DMS114 treated with DMSO at 0.1 percent for 48 hours (cell line): Measurements from ENCODE around the gene BRME1.

ENCODE experiments used
- DNase-seq: peaks from one replicate; lab custom pipeline; 2025; ENCODE audit not compliant: unreplicated experiment; lab: John Stamatoyannopoulos, UW

The BRME1 gene

DNA sequence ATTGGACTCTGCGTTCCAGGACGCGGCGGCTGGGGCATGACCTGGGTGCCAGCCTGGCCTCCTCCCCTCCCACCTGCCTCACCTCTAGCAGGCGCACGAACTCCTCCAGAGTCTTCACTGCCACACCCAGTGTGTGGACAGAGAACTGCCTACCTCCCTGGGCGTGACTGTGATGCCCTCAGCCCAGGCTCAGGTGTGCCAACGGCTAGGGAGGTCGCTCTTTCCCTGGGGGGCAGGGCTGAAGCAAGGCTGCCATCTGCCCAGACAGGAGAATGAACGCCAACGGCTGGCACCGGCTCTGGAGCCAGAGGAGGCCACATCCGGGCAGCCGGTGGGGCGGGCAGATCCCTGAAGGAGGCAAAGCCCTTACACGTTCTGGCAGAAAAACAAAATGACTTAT is 17.6 kb downstream of the BRME1 start:
- no peak for DNase-seq

DNA sequence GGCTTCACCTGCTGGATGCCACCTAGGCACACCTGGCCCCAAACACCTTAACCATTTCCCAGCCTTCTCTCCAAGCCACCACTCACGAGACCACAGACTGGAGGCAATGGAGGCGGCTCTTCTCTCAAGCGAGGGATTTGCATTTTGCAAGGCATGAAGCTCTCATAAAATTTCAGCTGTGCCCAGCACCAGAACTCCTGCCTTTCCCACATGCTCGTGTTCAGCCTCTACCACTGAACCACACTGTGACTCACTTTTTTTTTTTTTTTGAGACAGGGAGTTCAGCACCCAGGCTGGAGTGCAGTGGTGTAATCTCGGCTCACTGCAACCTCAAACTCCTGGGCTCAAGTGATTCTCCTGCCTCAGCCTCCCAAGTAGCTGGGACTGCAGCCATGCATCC is 18.4 kb downstream of the BRME1 start:
- no peak for DNase-seq

DNA sequence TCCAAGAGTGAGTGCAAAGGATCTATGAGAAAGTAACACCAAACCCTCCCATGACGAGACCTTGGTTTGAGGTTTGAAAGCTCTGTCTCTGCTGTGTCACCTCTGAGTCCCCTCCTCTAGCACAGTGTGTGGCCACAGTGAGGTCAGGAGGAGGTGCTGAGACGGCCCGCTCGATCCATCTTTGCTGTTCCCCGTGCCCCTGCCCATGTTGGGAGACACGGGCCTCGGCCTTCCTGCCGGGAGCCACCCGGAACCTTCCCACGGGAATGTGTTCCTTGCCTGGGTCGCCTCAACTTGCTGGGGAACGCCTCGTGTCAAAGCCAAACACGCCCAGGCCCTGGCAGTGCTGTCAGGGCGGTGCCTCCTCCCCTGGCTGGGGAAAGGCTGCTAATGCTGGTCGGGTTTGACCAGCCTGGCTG is 18.9 kb downstream of the BRME1 start:
- no peak for DNase-seq

DNA sequence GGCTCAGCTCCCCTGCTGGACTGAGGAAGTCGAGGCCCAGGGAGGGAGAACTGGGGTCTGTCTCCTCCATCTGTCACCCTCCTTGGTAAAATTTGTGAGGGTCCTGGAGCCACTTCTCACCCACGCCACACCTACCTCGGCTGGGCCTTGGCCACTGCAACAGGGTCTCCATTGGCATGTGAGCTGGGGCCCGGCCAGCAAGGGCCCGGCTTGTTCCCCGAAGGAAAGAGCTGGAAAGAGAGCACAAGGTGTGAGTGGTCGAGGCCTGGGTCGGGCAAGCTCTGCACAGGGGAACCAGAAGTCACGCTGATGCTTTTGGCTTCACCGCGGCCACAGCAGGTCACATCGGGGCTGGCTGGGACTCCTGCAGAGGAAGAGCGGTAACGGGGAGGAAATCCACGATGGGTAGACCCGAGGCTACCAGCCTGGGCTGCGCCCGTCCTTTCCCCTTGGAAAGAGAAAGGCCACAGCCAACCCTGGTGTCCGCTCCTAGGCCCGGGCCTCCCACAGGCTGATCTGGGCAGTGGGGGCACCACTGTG is 20.0 kb downstream of the BRME1 start:
- DNase-seq: no peak

DNA sequence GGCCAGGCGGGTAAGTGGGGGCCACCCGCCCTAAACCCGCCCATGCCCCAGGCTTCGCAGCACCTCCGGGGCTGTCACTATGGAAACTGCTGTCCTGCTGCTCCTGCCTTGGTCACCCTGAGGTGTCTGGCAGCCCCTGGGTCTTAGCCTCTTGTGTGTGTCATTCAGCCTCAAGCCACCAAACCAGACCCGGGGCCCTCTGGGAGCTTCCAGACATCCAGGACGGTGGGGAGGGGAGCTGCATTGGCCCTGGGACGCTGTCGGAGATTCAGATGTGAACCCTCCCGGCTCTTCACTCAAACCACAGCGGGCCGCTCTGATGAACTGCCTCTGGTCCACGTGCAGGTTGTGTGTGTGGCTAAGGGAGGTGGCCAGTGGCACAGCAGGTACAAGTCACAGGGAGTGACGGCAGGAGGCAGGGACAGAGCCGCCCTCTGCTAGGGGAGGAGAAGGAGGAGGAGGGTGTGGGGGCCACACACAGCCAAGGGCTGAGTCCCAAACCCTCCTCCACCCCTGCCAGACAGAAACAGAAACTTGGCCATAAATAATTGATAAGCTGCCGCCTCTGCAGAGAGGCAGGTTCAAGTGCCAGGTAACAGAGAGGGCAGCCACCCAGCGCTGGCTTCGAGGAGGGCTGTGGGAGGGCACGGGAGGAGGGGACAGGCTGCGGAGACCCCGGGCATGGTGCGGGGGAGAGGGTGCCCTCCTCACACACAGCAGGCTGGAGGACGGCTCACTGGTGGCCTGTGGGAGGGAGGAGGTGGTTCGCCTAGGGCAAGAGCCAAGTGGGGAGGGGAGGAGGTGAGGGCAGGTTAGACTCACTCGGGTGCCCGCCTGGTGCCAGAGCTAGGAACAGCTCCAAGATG is 21.0 kb downstream of the BRME1 start:
- DNase-seq: no peak

DNA sequence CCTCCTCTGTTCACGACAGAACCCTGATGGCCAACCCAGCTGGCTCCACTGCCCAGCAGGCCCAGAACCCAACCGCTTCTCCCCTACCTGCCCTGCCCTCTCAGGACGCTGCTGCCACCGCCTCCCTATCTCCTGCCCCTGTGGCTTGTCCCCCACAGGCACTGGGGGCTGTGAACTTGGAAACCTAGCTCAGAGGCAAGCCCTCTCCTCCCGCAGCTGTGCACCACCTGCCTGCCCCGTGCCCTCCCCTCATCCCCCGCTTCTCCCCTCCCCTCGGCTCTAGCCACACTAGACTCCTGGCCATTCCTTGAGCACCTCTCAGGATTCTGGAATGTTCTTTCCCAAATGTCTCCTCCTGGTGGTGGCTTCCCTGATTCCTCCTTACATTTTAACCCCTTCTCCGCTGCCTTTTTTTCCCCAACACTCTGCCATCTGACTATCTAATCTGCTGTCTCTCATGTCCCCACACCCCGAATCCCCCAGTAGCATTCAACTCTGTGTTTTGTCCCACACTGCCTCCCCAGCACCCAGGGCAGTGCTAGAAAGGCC is 22.3 kb downstream of the BRME1 start:
- DNase-seq: no peak

DNA sequence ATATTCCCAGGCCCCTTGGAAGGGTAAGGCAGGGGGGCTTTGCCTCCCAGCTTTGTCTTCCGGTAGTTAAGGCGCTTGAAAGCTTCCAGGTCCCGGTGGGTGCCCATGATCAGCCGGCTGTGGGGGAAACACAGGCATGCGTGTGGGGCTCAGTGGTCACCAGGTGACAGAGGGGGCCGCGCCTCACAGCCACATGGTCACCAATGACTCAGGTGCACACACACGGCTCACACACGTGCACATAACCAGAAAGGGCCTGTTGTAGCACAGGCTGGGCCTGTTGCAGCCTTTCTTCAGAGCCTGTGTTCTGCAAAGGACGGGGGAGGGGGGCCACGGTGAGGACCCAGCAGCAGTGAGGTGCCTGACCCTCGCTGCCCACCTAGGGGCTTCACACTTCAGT is 23.1 kb downstream of the BRME1 start:
- no peak for DNase-seq

DNA sequence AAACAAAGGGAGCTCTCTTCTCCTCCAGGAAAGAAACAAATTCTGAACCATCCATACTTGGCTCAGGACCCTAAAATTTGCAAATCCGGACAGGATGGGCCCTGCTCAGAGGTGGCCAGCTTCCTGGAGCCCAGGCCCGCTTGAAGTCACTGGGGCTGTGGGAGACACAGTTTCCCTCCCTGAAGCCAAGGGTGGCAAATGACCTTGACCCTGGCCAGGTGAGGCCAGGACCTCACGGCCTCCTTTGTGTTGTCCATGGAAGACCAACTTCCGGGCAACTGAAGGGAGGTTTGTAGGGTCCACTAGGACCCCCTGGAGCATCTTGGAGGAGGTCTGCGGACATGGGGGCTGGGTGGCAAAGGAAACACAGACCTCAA is 23.5 kb downstream of the BRME1 start:
- no peak for DNase-seq

DNA sequence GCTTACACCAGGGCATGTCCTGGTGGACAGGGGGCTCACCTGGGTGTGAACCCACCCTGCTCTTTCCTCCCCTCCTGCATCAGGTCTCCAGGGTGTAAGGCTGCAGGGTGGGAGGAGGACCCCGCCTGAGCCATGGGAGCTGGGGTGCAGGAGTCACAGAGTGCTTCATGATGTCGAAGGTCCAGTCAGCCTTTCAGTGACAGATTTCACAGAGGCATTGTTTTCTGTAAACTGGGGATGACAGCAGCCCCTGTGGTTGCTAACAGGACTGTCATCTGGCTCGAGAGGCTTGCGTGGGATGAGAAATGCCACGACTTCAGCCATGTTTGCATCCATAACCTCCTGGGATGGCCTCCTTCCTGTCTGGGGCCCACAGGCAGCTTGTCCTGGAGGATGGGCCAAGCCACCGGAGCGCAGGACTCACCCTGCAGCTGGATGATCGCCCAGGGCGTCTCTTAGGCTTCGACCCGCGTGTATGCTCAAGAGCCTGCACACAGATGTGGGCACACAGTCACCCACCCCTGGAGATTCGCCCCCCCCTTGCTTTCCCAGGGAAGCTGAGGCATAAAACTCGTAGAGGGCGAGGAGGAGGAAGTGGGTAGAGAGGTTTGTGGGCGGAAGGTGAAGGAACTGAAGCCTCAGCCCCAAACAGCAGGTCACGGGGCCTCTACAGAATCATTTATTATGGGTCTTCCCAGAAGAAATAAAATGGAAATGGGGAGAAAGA is 24.1 kb downstream of the BRME1 start:
- DNase-seq: no peak

DNA sequence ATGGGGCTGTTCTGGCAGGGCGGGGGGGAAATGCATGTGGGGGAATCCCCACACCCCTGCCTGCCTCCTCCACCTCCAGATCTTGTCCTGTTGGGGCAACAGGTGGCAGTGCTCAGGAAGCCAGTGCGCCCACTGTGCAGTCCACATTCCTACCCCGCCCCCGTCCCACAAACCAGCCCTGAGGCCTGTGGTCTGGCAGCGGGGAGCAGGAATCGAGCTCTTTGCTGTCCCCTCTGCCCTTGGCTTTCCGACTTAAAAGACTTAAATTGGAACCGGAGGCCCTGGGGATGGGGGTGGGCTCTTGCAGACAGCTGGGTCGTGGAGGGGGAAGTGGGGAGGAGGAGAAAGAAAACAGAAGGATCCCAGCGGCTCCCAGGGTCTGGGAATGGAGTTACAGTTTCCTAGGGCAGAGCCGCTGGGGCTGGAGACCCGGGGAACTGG is 24.6 kb downstream of the BRME1 start:
- no peak for DNase-seq

DNA sequence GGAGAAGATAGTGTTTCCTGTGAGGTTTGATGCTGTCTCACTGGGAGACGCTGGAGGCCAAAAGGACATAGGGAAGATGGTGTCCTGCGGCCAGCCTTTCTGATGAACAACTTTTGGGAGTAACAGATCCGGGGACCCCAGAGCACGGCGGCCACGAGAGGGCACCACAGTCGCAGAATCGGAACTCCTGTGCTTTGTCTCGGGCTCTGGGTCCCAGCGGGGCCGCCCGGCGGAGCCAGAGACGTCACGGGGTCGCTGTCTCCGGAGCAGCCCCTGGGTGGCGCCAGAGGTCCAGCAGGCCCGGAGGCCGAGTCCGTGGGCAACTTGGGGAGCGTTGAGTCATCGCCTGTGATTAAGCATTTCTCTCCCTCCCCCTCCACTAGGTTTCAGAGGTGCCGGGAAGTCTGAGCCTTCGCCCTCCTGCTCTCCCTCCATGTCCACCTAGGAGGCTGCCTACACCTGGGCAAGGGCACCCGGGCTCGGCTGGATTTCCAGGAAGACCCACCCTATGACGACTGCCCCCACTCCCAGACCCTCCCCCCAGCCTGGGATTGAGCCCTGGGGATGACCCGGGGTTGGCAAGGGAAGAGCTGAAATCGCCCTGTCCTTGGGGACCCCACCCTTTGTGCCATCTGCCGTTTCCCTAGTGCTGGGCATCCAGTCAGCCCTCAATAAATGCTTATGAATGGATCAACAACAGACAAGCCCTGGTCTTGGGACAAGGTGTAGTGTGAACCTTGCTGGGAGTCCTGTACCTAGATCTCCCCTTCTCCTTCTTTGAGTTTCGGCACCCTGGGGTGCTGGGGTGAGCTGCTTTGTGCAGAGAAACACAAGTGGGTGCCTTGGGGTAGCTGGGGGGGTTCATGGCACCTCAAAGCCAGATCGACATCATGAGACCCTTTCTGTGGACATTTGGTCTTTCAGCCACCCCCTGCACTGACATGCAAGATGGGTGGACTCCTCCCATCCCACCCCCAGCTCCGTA is 25.6 kb downstream of the BRME1 start:
- DNase-seq: peak; percentile 68

DNA sequence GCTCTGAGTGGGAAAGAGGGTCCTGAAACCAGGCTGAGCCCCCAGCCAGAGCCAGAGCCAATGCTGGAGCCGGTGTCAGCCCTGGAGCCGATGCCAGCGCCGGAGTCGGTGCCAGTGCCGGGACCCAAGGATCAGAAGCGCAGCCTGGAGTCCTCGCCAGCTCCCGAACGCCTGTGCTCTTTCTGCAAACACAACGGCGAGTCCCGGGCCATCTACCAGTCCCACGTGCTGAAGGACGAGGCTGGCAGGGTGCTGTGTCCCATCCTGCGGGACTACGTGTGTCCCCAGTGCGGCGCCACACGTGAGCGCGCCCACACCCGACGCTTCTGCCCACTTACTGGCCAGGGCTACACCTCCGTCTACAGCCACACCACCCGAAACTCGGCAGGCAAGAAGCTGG is 28.6 kb downstream of the BRME1 start:
- DNase-seq: no peak

DNA sequence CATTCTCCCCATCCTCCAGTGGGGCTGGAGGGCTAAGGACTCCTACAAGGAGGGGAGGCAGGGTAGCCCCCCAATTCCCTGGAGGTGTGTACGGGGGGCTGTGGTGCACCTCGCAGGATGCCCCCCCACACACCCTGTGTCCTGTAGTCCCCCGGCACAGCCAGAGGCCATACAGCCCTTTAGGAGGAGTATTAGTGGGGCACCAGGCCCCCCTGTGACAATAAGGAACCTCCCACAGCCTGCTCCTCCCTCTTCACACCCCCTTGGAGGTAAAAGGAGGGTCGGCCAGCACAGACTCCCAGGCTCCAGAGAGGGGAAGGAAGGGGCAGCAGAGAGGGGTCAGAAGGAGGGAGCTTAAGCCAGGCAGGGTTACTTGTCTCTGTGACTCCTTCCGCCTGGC is 29.1 kb downstream of the BRME1 start, which contains the start of gene NANOS3:
Gene NANOS3, plus strand, starts transcription at position 301 of the 400 bp plus-strand sequence. CDS start 115 bp downstream, outside the sequence.
- DNase-seq: no peak

DNA sequence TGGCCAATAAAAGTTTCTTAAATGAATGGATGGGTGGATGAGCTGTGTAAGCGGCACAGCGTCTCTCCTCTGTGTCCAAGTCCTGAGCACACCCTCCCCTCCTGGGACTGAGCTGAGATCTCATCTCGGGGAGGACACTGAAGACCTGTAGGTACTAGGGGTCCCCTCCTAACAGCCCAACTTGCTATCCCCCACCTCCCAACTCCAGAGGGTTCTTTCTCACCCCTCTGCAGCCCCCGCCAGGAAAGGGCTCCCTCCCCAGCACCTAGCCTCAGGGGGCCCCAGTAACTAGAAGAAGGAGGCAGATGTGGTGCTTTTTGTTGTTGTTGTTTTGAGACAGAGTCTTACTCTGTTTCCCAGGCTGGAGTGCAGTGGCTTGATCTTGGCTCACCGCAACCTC is 30.1 kb downstream of the BRME1 start:
- DNase-seq: no peak

DNA sequence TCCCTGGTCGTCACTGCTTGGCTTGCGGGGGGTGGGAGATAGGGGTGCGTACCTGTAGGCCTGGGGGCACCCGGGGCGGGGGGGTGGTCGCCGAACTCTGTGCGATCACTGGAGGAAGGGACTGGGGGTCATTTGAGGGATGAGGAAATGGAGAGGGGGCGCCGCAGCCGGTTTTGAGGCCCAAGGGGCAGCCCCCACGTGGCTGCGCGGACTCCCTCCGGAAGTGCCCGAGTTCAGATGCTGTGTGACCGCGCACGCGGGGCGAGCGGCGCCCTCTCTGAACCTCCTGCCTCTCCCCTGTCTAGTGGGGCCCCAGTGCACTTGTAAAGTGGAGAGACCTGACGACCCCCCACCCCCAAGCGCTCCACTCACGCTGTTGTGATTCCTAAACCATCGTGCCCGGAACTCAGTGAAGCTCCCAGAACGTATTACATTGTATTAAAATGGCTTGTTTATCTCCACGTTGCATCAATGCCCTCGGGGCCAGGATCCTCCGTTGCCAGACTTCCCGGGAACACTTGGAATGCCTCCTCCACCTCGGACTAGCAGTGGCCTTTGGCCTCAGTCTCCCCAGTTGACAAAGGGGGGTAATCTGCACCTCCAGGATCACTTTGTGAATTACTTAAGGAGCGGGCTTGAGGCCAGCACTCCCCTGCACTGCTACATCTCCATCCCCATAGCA is 31.9 kb downstream of the BRME1 start:
- no peak for DNase-seq

DNA sequence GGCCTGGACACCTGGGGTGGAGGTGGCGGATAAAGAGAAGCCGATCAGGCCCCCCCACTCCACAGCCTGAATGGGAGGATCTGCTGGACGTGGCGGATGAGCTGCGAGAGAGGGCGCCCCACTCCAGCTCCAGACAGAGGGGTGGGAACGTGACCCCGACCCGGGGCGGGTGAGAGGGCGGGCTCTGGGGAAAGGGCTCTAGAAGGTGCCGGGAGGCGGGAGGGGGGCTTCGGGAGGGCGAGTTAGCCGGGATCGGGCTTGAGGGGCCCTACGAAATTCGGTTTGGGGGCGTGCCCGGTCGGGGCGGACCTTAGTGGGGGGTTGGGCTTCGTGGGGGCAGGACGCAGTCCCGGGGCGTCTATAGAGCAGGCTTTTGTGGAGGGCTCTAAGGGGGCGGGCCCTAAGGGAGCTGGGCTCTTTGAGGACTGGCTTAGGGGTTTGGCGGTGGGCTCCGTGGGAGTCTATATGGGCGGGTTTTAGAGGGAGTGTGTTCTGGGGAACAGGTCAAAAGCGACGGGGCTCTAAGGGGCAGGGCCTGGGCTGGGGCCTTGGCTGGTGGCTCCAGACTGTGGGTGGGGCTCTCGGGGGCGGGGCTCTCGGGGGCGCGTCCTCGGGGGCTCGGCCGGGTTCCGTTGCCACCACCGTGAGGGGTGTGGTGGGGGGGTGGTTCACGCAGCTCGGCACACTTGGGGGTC is 33.1 kb downstream of the BRME1 start:
- DNase-seq: no peak

DNA sequence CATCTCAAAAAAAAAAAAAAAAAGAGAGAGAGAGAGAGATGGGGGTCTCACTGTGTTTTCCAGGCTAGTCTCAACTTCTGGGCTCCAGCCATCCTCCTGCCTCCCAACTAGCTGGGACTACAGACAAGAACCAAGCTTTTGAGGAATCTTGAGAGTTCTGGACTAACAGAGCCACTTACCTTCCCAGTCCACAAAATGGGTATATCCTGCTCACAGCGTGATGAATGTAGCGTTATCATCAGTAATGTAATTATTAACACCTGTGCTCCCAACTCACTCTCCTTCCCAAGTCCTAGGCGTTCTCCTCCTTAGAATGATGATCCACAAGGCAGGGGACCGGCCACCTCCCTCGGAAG is 33.6 kb downstream of the BRME1 start:
- no peak for DNase-seq

DNA sequence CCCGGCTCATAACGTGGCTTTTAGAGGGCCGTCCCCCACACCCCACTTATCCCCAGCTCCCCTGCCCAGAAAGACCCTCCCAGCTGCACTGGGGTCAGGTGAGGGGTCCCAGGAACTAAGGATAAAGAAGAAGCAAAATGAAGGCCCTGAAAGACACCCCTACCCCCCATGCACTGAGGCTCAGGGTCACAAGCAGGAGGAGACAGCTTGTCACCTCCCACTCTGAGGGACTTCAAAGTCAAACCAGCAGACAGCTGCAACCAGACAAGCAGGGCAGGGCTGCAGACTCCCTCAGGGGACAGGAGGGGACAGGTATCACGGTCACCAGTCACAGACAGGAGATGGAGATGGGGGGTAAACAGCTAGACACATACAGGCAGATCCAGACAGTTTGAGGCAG is 35.0 kb downstream of the BRME1 start:
- DNase-seq: no peak

DNA sequence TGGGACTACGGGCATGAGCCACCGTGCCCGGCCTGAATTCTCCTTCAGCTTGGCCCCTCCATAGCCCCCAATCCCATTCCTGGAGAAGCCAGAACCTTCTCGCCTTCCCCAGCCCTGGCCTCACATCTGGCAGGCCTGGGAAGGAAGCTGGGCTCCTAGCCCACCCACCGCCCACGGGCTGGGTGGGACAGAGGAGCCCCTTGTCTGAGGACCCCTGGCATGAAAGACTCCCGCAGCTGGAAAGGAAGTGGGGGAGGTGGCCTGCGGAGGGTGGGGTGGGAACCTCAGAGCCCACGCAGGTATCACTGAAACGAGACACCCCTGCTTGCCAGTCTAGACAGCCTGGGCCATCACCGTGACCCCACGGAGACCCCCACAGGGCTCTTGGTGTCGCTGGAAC is 36.6 kb downstream of the BRME1 start:
- no peak for DNase-seq

DNA sequence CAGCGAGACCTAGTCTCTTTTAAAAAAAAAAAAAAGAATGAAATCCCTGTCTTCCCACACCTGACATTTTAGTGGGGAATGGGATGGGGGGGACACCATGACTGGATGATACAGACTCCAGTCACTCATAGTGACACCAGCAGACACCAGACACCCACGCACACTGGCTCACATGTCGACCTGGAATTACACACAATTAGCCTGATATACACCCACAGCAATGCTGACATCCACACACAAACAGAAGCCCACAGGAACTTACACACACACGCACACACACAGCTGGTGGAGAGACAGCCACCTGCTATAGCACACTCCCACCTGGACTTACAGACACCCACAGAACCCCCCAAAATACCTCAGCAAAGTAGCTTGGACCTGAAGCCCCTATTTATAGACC is 37.3 kb downstream of the BRME1 start:
- DNase-seq: no peak
